Fibroblast of skin of right quadriceps (primary cell): Measurements from ENCODE around the gene SLC35A4.
"Not testable (repeated sequence)": the region's sequence is repeated elsewhere in the genome, so short reads cannot be mapped to it uniquely, and the experiment has no call there.

Experiments
- DNase-seq: peaks from one replicate; pipeline ENCODE4 v3.0.0-alpha.2; 2013

The SLC35A4 gene

GRCh38 chr5:140593070-140593469, 28.4 kb downstream of the SLC35A4 start:
- not testable (repeated sequence) for DNase-seq

- DNase-seq: no peak
These were observed 29.5 kb downstream of the SLC35A4 start for GRCh38 chr5:140594169-140594568.

- DNase-seq: no peak
These were observed 31.1 kb downstream of the SLC35A4 start for GRCh38 chr5:140595538-140596300.

- DNase-seq: no peak
These were observed 31.7 kb downstream of the SLC35A4 start for GRCh38 chr5:140596321-140596741.

- no peak for DNase-seq
These were observed 34.2 kb downstream of the SLC35A4 start for GRCh38 chr5:140598836-140599235.

- no peak for DNase-seq
These were observed 35.5 kb downstream of the SLC35A4 start for GRCh38 chr5:140600096-140600495.

GRCh38 chr5:140602147-140602546, 37.5 kb downstream of the SLC35A4 start:
- DNase-seq: no peak

GRCh38 chr5:140603446-140603698, 38.7 kb downstream of the SLC35A4 start:
- DNase-seq: not testable (repeated sequence)

- DNase-seq: no peak
These were observed 39.1 kb downstream of the SLC35A4 start for GRCh38 chr5:140603734-140604133.

GRCh38 chr5:140605879-140606278, 41.3 kb downstream of the SLC35A4 start:
- no peak for DNase-seq

- DNase-seq: no peak
These were observed 42.4 kb downstream of the SLC35A4 start for GRCh38 chr5:140607031-140607430.

- DNase-seq: no peak
These were observed 44.1 kb downstream of the SLC35A4 start for GRCh38 chr5:140608722-140609121.

- DNase-seq: no peak
These were observed 44.5 kb downstream of the SLC35A4 start for GRCh38 chr5:140609126-140609525.

GRCh38 chr5:140611020-140611521, 46.4 kb downstream of the SLC35A4 start:
- DNase-seq: no peak
